HG03175 (cell line): ENCODE results near the gene ASPSCR1.

ENCODE experiments used
- ATAC-seq: cut with Tn5 transposase; IDR thresholded peaks from one replicate; pipeline ENCODE4 v1.9.1; 2021; ENCODE audit warnings: mild to moderate bottlenecking, moderate library complexity; ENCODE audit not compliant: unreplicated experiment

The ASPSCR1 gene

GRCh38 chr17:82064433-82065192 is 87.2 kb downstream of the ASPSCR1 start:
- no peak for ATAC-seq

GRCh38 chr17:82065193-82065637 is 87.8 kb downstream of the ASPSCR1 start:
- ATAC-seq, result peak; percentile 24

GRCh38 chr17:82065638-82066303 is 88.3 kb downstream of the ASPSCR1 start, which contains the start of gene DUS1L:
Gene DUS1L (minus strand): TSS chr17:82065804. CDS start chr17:82065059, 745 bp downstream.
- ATAC-seq, result peak; percentile 67
